ENCODE data around the gene CNN1.

CNN1 gene

DNA sequence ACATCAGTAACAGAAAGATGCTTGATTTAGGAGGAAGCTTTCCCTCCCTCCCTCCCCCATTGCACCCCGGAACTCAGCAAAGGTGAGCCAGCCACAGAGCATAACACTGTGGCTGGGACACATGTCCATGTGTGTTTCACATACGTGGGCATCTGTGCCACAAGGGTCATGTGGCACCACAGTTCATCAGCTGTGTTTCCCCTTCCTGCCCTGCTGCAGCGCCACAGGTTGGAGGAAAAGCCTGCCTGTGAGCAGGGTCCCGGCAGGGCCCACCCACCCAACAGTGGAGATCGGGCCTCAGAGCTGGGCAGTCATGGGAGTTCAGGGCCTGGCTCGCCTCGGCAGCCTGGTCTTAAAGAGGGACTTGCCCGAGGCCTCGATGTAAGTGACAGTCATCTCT lies 36.0 kb downstream of the CNN1 start:
- no peak overlapping the region for H2AFZ ChIP-seq (ENCODE audit: low read length)
- H3K27ac ChIP-seq (ENCODE audit: low read depth, low read length, poor library complexity, severe bottlenecking) = no peak overlapping the region
- peaks cover 16% of the 10 kb centered on the region for H3K4me1 ChIP-seq (ENCODE audit: insufficient read depth, low read length, severe bottlenecking)
- H3K36me3 ChIP-seq (ENCODE audit: insufficient read depth, low read length) = no peaks in the 10 kb centered on the region
- TF ChIP-seq, protein P1, sequence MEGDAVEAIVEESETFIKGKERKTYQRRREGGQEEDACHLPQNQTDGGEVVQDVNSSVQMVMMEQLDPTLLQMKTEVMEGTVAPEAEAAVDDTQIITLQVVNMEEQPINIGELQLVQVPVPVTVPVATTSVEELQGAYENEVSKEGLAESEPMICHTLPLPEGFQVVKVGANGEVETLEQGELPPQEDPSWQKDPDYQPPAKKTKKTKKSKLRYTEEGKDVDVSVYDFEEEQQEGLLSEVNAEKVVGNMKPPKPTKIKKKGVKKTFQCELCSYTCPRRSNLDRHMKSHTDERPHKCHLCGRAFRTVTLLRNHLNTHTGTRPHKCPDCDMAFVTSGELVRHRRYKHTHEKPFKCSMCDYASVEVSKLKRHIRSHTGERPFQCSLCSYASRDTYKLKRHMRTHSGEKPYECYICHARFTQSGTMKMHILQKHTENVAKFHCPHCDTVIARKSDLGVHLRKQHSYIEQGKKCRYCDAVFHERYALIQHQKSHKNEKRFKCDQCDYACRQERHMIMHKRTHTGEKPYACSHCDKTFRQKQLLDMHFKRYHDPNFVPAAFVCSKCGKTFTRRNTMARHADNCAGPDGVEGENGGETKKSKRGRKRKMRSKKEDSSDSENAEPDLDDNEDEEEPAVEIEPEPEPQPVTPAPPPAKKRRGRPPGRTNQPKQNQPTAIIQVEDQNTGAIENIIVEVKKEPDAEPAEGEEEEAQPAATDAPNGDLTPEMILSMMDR (IDR thresholded peaks at IDR 0.05; ENCODE audit: low read length) = no peak
- TF ChIP-seq EZH2 (IDR thresholded peaks at IDR 0.05; ENCODE audit: borderline replicate concordance, low read length) = no peak
- H3K4me2 ChIP-seq (ENCODE audit: low read length) = no peak overlapping the region
- no peaks in the 10 kb centered on the region for H3K9me2 ChIP-seq (ENCODE audit: low read depth, low read length)
- no peak overlapping the region for H3K9ac ChIP-seq (ENCODE audit: low read length)
- no peaks in the 10 kb centered on the region for H3F3A ChIP-seq (ENCODE audit: insufficient read depth, low read length)
- H3K27me3 ChIP-seq (ENCODE audit: insufficient read depth, low read length) = no peaks in the 10 kb centered on the region
- H4K20me1 ChIP-seq (ENCODE audit: insufficient read depth, low read length) = no peaks in the 10 kb centered on the region
- no peaks in the 10 kb centered on the region for H3K9me3 ChIP-seq (ENCODE audit: low read length)
- H3K4me3 ChIP-seq (ENCODE audit: low read depth, low read length, poor library complexity, severe bottlenecking) = no peak overlapping the region
- no peaks in the 10 kb centered on the region for H3K79me2 ChIP-seq (ENCODE audit: insufficient read depth, low read length)

DNA sequence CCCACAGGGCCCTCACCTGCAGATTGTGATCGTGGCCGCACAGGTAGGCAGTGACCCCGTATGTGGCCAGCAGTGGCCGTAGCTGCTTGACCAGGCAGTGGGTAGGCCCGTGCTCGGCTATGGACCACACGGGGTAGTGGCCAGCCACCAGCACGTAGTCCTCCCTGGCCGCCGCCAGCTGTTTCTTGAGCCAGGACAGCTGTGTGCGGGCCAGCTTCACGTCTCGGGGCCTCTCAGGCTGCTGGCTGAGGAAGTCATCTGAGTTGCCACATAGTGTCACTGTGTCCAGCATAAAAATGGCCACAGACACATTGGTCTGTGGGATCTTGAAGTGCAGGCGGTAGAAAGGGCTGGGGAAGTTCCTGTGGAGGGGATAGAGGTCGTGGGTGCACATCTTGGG lies 37.6 kb downstream of the CNN1 start:
- H3K27me3 ChIP-seq (ENCODE audit: insufficient read depth, low read length) = no peaks in the 10 kb centered on the region
- no peak overlapping the region for H3K4me3 ChIP-seq (ENCODE audit: low read depth, low read length, poor library complexity, severe bottlenecking)
- no peaks in the 10 kb centered on the region for H3K79me2 ChIP-seq (ENCODE audit: insufficient read depth, low read length)
- H4K20me1 ChIP-seq (ENCODE audit: insufficient read depth, low read length) = no peaks in the 10 kb centered on the region
- no peaks in the 10 kb centered on the region for H3K9me3 ChIP-seq (ENCODE audit: low read length)
- no peaks in the 10 kb centered on the region for H3F3A ChIP-seq (ENCODE audit: insufficient read depth, low read length)
- no peak overlapping the region for H3K4me2 ChIP-seq (ENCODE audit: low read length)
- H3K9ac ChIP-seq (ENCODE audit: low read length) = no peak overlapping the region
- H3K36me3 ChIP-seq (ENCODE audit: insufficient read depth, low read length) = no peaks in the 10 kb centered on the region
- no peak overlapping the region for H2AFZ ChIP-seq (ENCODE audit: low read length)
- TF ChIP-seq EZH2 (IDR thresholded peaks at IDR 0.05; ENCODE audit: borderline replicate concordance, low read length) = no peak
- TF ChIP-seq, protein P1 (IDR thresholded peaks at IDR 0.05; ENCODE audit: low read length) = no peak
- no peaks in the 10 kb centered on the region for H3K9me2 ChIP-seq (ENCODE audit: low read depth, low read length)
- peaks cover 29% of the 10 kb centered on the region for H3K4me1 ChIP-seq (ENCODE audit: insufficient read depth, low read length, severe bottlenecking)
- no peak overlapping the region for H3K27ac ChIP-seq (ENCODE audit: low read depth, low read length, poor library complexity, severe bottlenecking)

DNA sequence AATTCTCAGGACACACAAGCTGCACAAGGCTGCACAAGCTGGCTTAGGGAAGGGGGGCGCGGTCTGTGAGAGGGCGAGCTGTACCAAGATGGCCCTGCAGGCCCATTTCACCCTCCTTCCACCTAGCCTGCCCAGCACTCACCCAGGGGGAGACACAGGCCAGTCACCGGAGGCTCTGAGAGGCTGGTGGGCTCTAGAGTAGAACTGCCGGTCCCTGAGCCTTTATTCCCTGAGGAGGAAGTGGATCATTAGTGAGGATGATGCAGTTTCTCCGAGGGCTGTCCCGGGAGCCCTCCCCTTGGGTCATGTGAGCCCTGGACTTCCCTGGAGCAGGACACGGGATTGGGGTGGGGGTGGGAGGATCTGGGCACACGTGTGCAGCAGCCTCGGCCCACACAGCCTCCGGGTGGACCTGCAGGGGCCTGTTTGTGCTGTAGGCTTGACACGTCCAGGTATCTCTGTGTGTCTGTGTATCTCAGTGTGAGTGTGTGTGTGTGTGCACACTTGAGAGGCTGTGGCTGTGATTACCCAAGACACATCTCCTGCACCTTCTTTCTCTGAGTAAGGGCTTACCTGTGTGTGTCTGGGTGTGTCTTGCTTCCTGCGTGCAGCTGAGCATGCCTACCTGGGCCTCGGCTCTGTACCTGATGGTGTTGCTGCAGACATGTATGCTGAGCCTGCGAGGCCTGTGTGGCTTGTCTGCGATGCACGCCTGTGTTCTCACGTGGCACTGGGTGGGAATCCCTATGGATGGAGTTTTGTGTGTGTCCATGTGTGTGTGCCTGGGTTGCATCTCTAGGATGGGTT lies 39.0 kb downstream of the CNN1 start, which contains the start of gene ACP5:
Gene ACP5 (minus strand): TSS at position 195 of the 807 bp plus-strand sequence. CDS start 328 bp downstream, outside the sequence.
- H4K20me1 ChIP-seq (ENCODE audit: insufficient read depth, low read length) = no peaks in the 10 kb centered on the region
- H3K27me3 ChIP-seq (ENCODE audit: insufficient read depth, low read length) = no peaks in the 10 kb centered on the region
- TF ChIP-seq, protein P1 (IDR thresholded peaks at IDR 0.05; ENCODE audit: low read length) = no peak
- no peak for TF ChIP-seq EZH2 (IDR thresholded peaks at IDR 0.05; ENCODE audit: borderline replicate concordance, low read length)
- no peaks in the 10 kb centered on the region for H3K79me2 ChIP-seq (ENCODE audit: insufficient read depth, low read length)
- H3K4me2 ChIP-seq (ENCODE audit: low read length) = peak within 1 kb of the TSS; percentile 62
- H2AFZ ChIP-seq (ENCODE audit: low read length) = no peak within 1 kb of the TSS
- H3F3A ChIP-seq (ENCODE audit: insufficient read depth, low read length) = no peaks in the 10 kb centered on the region
- H3K9me3 ChIP-seq (ENCODE audit: low read length) = no peaks in the 10 kb centered on the region
- H3K4me1 ChIP-seq (ENCODE audit: insufficient read depth, low read length, severe bottlenecking) = peaks cover 42% of the 10 kb centered on the region
- no peaks in the 10 kb centered on the region for H3K36me3 ChIP-seq (ENCODE audit: insufficient read depth, low read length)
- H3K9ac ChIP-seq (ENCODE audit: low read length) = peak within 1 kb of the TSS; percentile 45; the same call in 1 of the 2 replicates
- peak within 1 kb of the TSS; percentile 55 for H3K4me3 ChIP-seq (ENCODE audit: low read depth, low read length, poor library complexity, severe bottlenecking)
- H3K27ac ChIP-seq (ENCODE audit: low read depth, low read length, poor library complexity, severe bottlenecking) = peak within 1 kb of the TSS; percentile 2
- H3K9me2 ChIP-seq (ENCODE audit: low read depth, low read length) = no peaks in the 10 kb centered on the region

Data from OCI-LY1 (cell line).